SK-N-SH (cell line): ENCODE data around the gene SPG7. TPM values are rescaled to one million over a fixed set of nuclear protein-coding genes. Genes with fewer than 3 reads are reported as not detected.
A peak's percentile ranks its signal among the peaks of the same experiment; 100 is the strongest.

ENCODE experiments used
- CTCF ChIA-PET: fragments of 300-600, 350-600 bp; formaldehyde crosslinking; extraction: SDS; loops from one replicate; lab custom pipeline; 2021; lab: Yijun Ruan, JAX
- POLR2A ChIA-PET: fragments of 350-600 bp; sonication (Branson Sonifier 250); formaldehyde crosslinking; extraction: SDS; loops from one replicate; lab custom pipeline; 2020; ENCODE audit warnings: antibody characterized with exemption, inconsistent platforms; lab: Yijun Ruan, JAX
- DNase-seq: peaks from one replicate; pipeline ENCODE4 v3.0.0; 2012
- H2AFZ ChIP-seq: fragments of 200-600 bp; sonication (generic); 2 replicates; pipeline ENCODE4 v1.8.1; 2016; ENCODE audit warnings: antibody characterized with exemption, mild to moderate bottlenecking, low read depth
- H3F3A ChIP-seq: fragments of 200-600 bp; sonication (generic); replicated peaks from 2 replicates; pipeline ENCODE3; 2016; ENCODE audit warnings: antibody characterized with exemption, mild to moderate bottlenecking; ENCODE audit not compliant: insufficient read depth
- H3K27ac ChIP-seq, 2 experiments: fragments of 200-500 bp in 1 of 2; fragments of 200-600 bp in 1 of 2; sonication (Bioruptor generic) in 1 of 2; sonication (generic), shearing (Covaris generic) in 1 of 2; 2 replicates each; pipeline versions ENCODE4 v1.5.1 to v1.6.1; 2014 to 2016; ENCODE audit warnings: low read depth in 2 of 2, inconsistent platforms in 1 of 2, low read length in 1 of 2, mild to moderate bottlenecking in 1 of 2, mixed read lengths in 1 of 2
- H3K27me3 ChIP-seq: fragments of 200-600 bp; sonication (generic), shearing (Covaris generic); 2 replicates; pipeline ENCODE4 v1.6.1; 2016; ENCODE audit warnings: mixed run types; ENCODE audit not compliant: insufficient read depth
- H3K36me3 ChIP-seq, 2 experiments: fragments of 200-500 bp in 1 of 2; fragments of 200-600 bp in 1 of 2; sonication (Bioruptor generic) in 1 of 2; sonication (generic) in 1 of 2; replicated peaks in 1 of 2; 2 replicates each; pipeline versions ENCODE3 to v1.5.1; 2014 to 2016; ENCODE audit warnings: low read length in 1 of 2, mild to moderate bottlenecking in 1 of 2; ENCODE audit not compliant: insufficient read depth in 2 of 2, control insufficient read depth in 1 of 2
- H3K4me1 ChIP-seq, 2 experiments: fragments of 200-500 bp in 1 of 2; fragments of 200-600 bp in 1 of 2; sonication (Bioruptor generic) in 1 of 2; sonication (generic), shearing (Covaris generic) in 1 of 2; 2 replicates each; pipeline versions ENCODE4 v1.5.1 to v1.6.1; 2014 to 2016; ENCODE audit warnings: low read depth in 1 of 2, low read length in 1 of 2, mixed run types in 1 of 2; ENCODE audit not compliant: insufficient read depth in 2 of 2, control insufficient read depth in 1 of 2
- H3K4me2 ChIP-seq: fragments of 200-600 bp; sonication (generic), shearing (Covaris generic); 2 replicates; pipeline ENCODE4 v1.6.1; 2017; ENCODE audit warnings: mixed run types
- H3K4me3 ChIP-seq, 2 experiments: fragments of 200-500 bp in 1 of 2; fragments of 200-600 bp in 1 of 2; sonication (Bioruptor generic) in 1 of 2; sonication (generic), shearing (Covaris generic) in 1 of 2; 2 replicates each; pipeline versions ENCODE4 v1.5.1 to v1.8.1; 2014 to 2016; ENCODE audit warnings: low read depth in 2 of 2, inconsistent platforms in 1 of 2, low read length in 1 of 2, mild to moderate bottlenecking in 1 of 2, mixed read lengths in 1 of 2, moderate library complexity in 1 of 2
- H3K79me2 ChIP-seq: fragments of 200-600 bp; sonication (generic); 2 replicates; pipeline ENCODE4 v1.8.1; 2017; ENCODE audit warnings: mild to moderate bottlenecking; ENCODE audit not compliant: insufficient read depth
- H3K9ac ChIP-seq: fragments of 200-600 bp; sonication (generic); 2 replicates; pipeline ENCODE4 v1.6.1; 2017; ENCODE audit warnings: mixed run types
- H3K9me2 ChIP-seq: fragments of 200-600 bp; sonication (generic); 2 replicates; pipeline ENCODE4 v1.6.1; 2017; ENCODE audit warnings: mixed run types
- H3K9me3 ChIP-seq: fragments of 200-600 bp; sonication (generic); 2 replicates; pipeline ENCODE4 v1.6.1; 2017; ENCODE audit warnings: mixed run types, mild to moderate bottlenecking, moderate library complexity
- H4K20me1 ChIP-seq: fragments of 200-600 bp; sonication (generic); 2 replicates; pipeline ENCODE4 v1.6.1; 2017; ENCODE audit warnings: mild to moderate bottlenecking, mixed run types; ENCODE audit not compliant: insufficient read depth
- CHD2 ChIP-seq: fragments of 150-350 bp; IDR thresholded peaks from 2 replicates; pipeline ENCODE4 v1.6.1; 2018; ENCODE audit warnings: low read length; ENCODE audit not compliant: partially characterized antibody
- ELF1 ChIP-seq: IDR thresholded peaks from 2 replicates; pipeline ENCODE4 v1.4.0; 2012
- EZH2phosphoT487 ChIP-seq: fragments of 200-600 bp; sonication (generic); IDR thresholded peaks from 2 replicates; pipeline ENCODE4 v1.6.1; 2017; ENCODE audit warnings: low read depth, mixed run types, mild to moderate bottlenecking, antibody characterized with exemption, moderate library complexity, borderline replicate concordance
- FOSL2 ChIP-seq: IDR thresholded peaks from 2 replicates; pipeline ENCODE4 v1.4.0; 2012; ENCODE audit warnings: low read depth, mild to moderate bottlenecking, moderate library complexity, borderline replicate concordance
- GABPA ChIP-seq: IDR thresholded peaks from 2 replicates; pipeline ENCODE4 v1.4.0; 2012; ENCODE audit warnings: low read depth, mild to moderate bottlenecking
- GATA2 ChIP-seq: sonication (generic); formaldehyde crosslinking; IDR thresholded peaks from 2 replicates; pipeline ENCODE4 v1.5.0; 2020; ENCODE audit warnings: mild to moderate bottlenecking, missing genetic modification reagents
- JUND ChIP-seq: IDR thresholded peaks from 2 replicates; pipeline ENCODE4 v1.4.0; 2012
- MEF2A ChIP-seq: IDR thresholded peaks from 2 replicates; pipeline ENCODE4 v1.4.0; 2012; ENCODE audit warnings: low read depth, borderline replicate concordance
- PBX3 ChIP-seq: IDR thresholded peaks from 2 replicates; pipeline ENCODE4; 2012
- RAD21 ChIP-seq: IDR thresholded peaks from 2 replicates; pipeline ENCODE4 v1.6.1; 2012; ENCODE audit warnings: mild to moderate bottlenecking, low read length
- RXRA ChIP-seq: IDR thresholded peaks from 2 replicates; pipeline ENCODE4 v1.4.0; 2012; ENCODE audit warnings: low read depth, mild to moderate bottlenecking, borderline replicate concordance
- SIN3A ChIP-seq: IDR thresholded peaks from 2 replicates; pipeline ENCODE4 v1.6.1; 2012; ENCODE audit warnings: low read depth, mild to moderate bottlenecking, low read length, moderate library complexity, borderline replicate concordance
- SMC3 ChIP-seq: IDR thresholded peaks from 2 replicates; pipeline ENCODE4 v1.6.1; 2012; ENCODE audit warnings: low read depth, low read length, improper control_type of control experiment
- USF2 ChIP-seq: fragments of 150-350 bp; IDR thresholded peaks from 2 replicates; pipeline ENCODE4 v1.6.1; 2017; ENCODE audit warnings: antibody characterized with exemption, low read length, low read depth, borderline replicate concordance
- WGBS: methylation state at CpG from one replicate; pipeline ENCODE4 v1.1.6; 2017; ENCODE audit warnings: low lambda C conversion rate; 5-methylcytosine and 5-hydroxymethylcytosine counted together
- polyA plus RNA-seq, 3 experiments: library from polyadenylated mRNA; depleted of rRNA; stranded (reverse); fragments of >200 nt; gene quantifications; 2 replicates each; pipeline ENCODE4 v1.2.3, GENCODE V29; 2012
- TF ChIP-seq, protein P1 (sequence below): IDR thresholded peaks from 2 replicates; pipeline ENCODE4 v1.4.0; 2012; ENCODE audit warnings: low read depth, borderline replicate concordance

SPG7 gene
- polyA plus RNA-seq, 1 of the 3 experiments (the other 2 are of a cell fraction), result 100 TPM

GRCh38 chr16:89565506-89566372, 57.5 kb downstream of the SPG7 start (continued):
- TF ChIP-seq, protein P1, sequence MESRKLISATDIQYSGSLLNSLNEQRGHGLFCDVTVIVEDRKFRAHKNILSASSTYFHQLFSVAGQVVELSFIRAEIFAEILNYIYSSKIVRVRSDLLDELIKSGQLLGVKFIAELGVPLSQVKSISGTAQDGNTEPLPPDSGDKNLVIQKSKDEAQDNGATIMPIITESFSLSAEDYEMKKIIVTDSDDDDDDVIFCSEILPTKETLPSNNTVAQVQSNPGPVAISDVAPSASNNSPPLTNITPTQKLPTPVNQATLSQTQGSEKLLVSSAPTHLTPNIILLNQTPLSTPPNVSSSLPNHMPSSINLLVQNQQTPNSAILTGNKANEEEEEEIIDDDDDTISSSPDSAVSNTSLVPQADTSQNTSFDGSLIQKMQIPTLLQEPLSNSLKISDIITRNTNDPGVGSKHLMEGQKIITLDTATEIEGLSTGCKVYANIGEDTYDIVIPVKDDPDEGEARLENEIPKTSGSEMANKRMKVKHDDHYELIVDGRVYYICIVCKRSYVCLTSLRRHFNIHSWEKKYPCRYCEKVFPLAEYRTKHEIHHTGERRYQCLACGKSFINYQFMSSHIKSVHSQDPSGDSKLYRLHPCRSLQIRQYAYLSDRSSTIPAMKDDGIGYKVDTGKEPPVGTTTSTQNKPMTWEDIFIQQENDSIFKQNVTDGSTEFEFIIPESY, result peak; percentile 12; the same call in 1 of the 2 replicates
- TF ChIP-seq CHD2 (no peak), RAD21 (peak; percentile 16; the same call in 1 of the 2 replicates)

DNA sequence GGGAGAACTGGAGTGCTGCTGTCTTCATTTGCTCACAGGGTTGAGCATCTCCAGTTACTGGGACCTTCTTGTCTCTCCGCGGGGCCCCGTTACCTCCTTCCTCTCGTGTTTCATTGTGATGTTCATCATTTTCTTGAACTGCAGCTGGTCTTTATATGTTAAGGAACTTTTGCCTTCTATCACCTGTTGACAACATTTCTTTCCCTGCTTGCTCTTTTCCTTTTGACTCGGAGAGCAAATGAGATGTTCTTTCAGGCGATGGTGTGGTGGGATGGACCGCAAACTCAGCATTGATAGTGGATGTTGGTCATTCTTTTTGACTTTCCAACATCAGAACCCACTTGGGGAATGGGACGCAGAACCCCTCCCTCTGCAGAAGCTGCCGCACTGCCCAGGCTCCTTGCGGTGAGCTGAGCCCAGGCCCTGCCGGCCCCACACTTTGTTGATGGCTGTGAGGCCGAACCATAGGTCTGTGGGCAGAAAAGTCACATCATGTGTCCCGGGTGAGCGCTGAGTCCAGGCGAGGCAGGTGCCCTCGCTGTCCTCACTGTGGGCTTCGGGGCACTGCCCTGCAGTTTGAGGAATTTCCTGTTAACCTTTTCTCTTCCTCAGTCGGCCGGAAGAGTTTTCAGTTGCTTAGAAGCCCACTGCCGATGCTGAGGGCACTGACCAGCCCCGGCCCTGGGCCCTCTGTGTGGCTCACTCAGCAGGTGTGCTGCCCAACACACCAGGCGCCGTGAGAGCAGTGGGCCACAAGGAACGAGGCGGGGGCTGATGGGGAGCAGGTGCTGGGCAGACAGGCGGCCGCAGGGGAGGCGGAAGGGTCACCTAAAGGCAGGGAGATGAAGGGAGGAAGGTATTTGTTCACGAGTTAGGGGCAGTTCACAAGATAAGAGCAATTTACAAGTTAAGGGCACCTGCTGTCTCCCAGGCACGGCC, 59.7 kb downstream of the SPG7 start:
- CTCF ChIA-PET, result interaction anchor here (0.7 to 1.0 kb wide), 3 partner anchors 10 to 16 kb away, joined by 3 to 4 read pairs (median 3); no protein-coding TSS in a partner anchor
- Histone ChIP-seq H2AFZ (no peak overlapping the region), H3K9ac (no peak overlapping the region), H3K9me2 (no peaks in the 10 kb centered on the region), H3K4me3 (no peak overlapping the region), H3K9me3 (no peaks in the 10 kb centered on the region), H4K20me1 (peaks cover 40% of the 10 kb centered on the region), H3K79me2 (peaks cover 9% of the 10 kb centered on the region), H3F3A (peaks cover 36% of the 10 kb centered on the region), H3K27me3 (no peaks in the 10 kb centered on the region), H3K27ac (no peak overlapping the region), H3K4me1 (peaks cover 18 to 45% of the 10 kb centered on the region in 2 experiments; a peak in 2 of 4 replicates), H3K4me2 (no peak overlapping the region), H3K36me3 (peaks cover 10 to 14% of the 10 kb centered on the region in 2 experiments)
- no peak for DNase-seq
- TF ChIP-seq, protein P1, result no peak
- no peak for TF ChIP-seq RXRA
- TF ChIP-seq GABPA, result no peak
- TF ChIP-seq ELF1, result no peak
- no peak for TF ChIP-seq EZH2phosphoT487
- no peak for TF ChIP-seq SIN3A
- TF ChIP-seq FOSL2, result no peak
- TF ChIP-seq JUND, result no peak
- no peak for TF ChIP-seq PBX3
- TF ChIP-seq CHD2, result no peak
- no peak for TF ChIP-seq USF2
- no peak for TF ChIP-seq GATA2
- TF ChIP-seq MEF2A, result no peak
- TF ChIP-seq SMC3, result no peak
- TF ChIP-seq RAD21, result no peak
- POLR2A ChIA-PET, result no interaction called here
- WGBS, result 91% methylated on average over 26 of the region's 30 CpGs
